SK-N-SH (cell line): Measurements from ENCODE around the gene TXNRD1.

Experiments
- EZH2phosphoT487 ChIP-seq: fragments of 200-600 bp; sonication (generic); IDR thresholded peaks from 2 replicates; pipeline ENCODE4 v1.6.1; 2017; ENCODE audit warnings: low read depth, mixed run types, mild to moderate bottlenecking, antibody characterized with exemption, moderate library complexity, borderline replicate concordance
- GABPA ChIP-seq: IDR thresholded peaks from 2 replicates; pipeline ENCODE4 v1.4.0; 2012; ENCODE audit warnings: low read depth, mild to moderate bottlenecking
- GATA2 ChIP-seq: sonication (generic); formaldehyde crosslinking; IDR thresholded peaks from 2 replicates; pipeline ENCODE4 v1.5.0; 2020; ENCODE audit warnings: mild to moderate bottlenecking, missing genetic modification reagents
- JUND ChIP-seq: IDR thresholded peaks from 2 replicates; pipeline ENCODE4 v1.4.0; 2012
- MXI1 ChIP-seq: IDR thresholded peaks from 2 replicates; pipeline ENCODE4 v1.6.1; 2012; ENCODE audit warnings: mild to moderate bottlenecking, low read depth, low read length, improper control_type of control experiment
- RAD21 ChIP-seq: IDR thresholded peaks from 2 replicates; pipeline ENCODE4 v1.6.1; 2012; ENCODE audit warnings: mild to moderate bottlenecking, low read length
- TF ChIP-seq, protein P1 (sequence below): fragments of 200-600 bp; sonication (generic); IDR thresholded peaks from 2 replicates; pipeline ENCODE4 v1.6.1; 2017; ENCODE audit warnings: antibody characterized with exemption, mild to moderate bottlenecking, moderate library complexity
- TF ChIP-seq, protein P2 (sequence below): fragments of 150-350 bp; IDR thresholded peaks from 2 replicates; pipeline ENCODE4 v1.6.1; 2016; ENCODE audit warnings: mild to moderate bottlenecking, low read depth, low read length
- TF ChIP-seq, protein P3 (sequence below): IDR thresholded peaks from 2 replicates; pipeline ENCODE4 v1.4.0; 2012; ENCODE audit warnings: low read depth, borderline replicate concordance
- TF ChIP-seq, protein P4 (sequence below): IDR thresholded peaks from 2 replicates; pipeline ENCODE4; 2012
- TF ChIP-seq, protein P5 (sequence below): fragments of 150-350 bp; IDR thresholded peaks from 2 replicates; pipeline ENCODE4 v1.6.1; 2017; ENCODE audit warnings: antibody characterized with exemption, low read length, low read depth, borderline replicate concordance

DNA sequence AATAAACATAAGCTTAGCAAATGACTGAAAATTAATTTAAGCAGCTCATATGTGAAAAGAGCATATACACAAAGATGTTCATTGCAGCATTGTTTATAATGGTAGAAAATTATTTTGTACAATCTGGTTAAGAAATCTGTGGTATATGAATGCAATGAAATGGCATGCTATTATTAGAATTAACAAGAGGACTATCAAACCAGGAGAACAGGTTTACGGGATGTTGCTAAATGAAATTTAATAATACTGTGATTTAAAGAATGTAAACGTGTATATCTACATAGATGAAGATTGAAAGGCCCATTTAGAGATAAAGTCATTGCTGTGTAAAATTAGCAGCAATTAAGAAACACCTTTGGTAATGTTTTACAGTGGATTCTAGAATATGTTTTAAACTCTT is 158.5 kb downstream of the TXNRD1 start:
- TF ChIP-seq, protein P1, sequence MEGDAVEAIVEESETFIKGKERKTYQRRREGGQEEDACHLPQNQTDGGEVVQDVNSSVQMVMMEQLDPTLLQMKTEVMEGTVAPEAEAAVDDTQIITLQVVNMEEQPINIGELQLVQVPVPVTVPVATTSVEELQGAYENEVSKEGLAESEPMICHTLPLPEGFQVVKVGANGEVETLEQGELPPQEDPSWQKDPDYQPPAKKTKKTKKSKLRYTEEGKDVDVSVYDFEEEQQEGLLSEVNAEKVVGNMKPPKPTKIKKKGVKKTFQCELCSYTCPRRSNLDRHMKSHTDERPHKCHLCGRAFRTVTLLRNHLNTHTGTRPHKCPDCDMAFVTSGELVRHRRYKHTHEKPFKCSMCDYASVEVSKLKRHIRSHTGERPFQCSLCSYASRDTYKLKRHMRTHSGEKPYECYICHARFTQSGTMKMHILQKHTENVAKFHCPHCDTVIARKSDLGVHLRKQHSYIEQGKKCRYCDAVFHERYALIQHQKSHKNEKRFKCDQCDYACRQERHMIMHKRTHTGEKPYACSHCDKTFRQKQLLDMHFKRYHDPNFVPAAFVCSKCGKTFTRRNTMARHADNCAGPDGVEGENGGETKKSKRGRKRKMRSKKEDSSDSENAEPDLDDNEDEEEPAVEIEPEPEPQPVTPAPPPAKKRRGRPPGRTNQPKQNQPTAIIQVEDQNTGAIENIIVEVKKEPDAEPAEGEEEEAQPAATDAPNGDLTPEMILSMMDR: no peak
- TF ChIP-seq, protein P2, sequence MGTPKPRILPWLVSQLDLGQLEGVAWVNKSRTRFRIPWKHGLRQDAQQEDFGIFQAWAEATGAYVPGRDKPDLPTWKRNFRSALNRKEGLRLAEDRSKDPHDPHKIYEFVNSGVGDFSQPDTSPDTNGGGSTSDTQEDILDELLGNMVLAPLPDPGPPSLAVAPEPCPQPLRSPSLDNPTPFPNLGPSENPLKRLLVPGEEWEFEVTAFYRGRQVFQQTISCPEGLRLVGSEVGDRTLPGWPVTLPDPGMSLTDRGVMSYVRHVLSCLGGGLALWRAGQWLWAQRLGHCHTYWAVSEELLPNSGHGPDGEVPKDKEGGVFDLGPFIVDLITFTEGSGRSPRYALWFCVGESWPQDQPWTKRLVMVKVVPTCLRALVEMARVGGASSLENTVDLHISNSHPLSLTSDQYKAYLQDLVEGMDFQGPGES: no peak
- TF ChIP-seq JUND (no peak), GATA2 (CRISPR knock-in tag) (no peak), MXI1 (no peak), GABPA (no peak), EZH2phosphoT487 (no peak), RAD21 (no peak)
- TF ChIP-seq, protein P3, sequence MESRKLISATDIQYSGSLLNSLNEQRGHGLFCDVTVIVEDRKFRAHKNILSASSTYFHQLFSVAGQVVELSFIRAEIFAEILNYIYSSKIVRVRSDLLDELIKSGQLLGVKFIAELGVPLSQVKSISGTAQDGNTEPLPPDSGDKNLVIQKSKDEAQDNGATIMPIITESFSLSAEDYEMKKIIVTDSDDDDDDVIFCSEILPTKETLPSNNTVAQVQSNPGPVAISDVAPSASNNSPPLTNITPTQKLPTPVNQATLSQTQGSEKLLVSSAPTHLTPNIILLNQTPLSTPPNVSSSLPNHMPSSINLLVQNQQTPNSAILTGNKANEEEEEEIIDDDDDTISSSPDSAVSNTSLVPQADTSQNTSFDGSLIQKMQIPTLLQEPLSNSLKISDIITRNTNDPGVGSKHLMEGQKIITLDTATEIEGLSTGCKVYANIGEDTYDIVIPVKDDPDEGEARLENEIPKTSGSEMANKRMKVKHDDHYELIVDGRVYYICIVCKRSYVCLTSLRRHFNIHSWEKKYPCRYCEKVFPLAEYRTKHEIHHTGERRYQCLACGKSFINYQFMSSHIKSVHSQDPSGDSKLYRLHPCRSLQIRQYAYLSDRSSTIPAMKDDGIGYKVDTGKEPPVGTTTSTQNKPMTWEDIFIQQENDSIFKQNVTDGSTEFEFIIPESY: no peak
- TF ChIP-seq, protein P4, sequence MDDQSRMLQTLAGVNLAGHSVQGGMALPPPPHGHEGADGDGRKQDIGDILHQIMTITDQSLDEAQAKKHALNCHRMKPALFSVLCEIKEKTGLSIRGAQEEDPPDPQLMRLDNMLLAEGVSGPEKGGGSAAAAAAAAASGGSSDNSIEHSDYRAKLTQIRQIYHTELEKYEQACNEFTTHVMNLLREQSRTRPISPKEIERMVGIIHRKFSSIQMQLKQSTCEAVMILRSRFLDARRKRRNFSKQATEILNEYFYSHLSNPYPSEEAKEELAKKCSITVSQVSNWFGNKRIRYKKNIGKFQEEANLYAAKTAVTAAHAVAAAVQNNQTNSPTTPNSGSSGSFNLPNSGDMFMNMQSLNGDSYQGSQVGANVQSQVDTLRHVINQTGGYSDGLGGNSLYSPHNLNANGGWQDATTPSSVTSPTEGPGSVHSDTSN: no peak
- TF ChIP-seq, protein P5, sequence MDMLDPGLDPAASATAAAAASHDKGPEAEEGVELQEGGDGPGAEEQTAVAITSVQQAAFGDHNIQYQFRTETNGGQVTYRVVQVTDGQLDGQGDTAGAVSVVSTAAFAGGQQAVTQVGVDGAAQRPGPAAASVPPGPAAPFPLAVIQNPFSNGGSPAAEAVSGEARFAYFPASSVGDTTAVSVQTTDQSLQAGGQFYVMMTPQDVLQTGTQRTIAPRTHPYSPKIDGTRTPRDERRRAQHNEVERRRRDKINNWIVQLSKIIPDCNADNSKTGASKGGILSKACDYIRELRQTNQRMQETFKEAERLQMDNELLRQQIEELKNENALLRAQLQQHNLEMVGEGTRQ: no peak
